Keratinocyte (primary cell): ENCODE results near the gene ACBD4.

Experiments
- EZH2 ChIP-seq: IDR thresholded peaks from one replicate; pipeline ENCODE4 v1.6.1; 2012; ENCODE audit warnings: inconsistent platforms, mild to moderate bottlenecking, low read length, moderate library complexity
- TF ChIP-seq, protein P1 (sequence below), 3 experiments: IDR thresholded peaks in 1 of 3; conservative IDR thresholded peaks in 1 of 3; optimal IDR thresholded peaks in 1 of 3; 2 replicates in 2 of 3; 3 replicates in 1 of 3; pipeline versions ENCODE3 to v1.5.1; 2011; ENCODE audit warnings: low read length in 3 of 3, mild to moderate bottlenecking in 3 of 3, moderate library complexity in 2 of 3, control low read depth in 1 of 3, inconsistent platforms in 1 of 3; ENCODE audit not compliant: insufficient read depth in 2 of 3; ENCODE audit errors: extremely low read depth in 1 of 3

DNA sequence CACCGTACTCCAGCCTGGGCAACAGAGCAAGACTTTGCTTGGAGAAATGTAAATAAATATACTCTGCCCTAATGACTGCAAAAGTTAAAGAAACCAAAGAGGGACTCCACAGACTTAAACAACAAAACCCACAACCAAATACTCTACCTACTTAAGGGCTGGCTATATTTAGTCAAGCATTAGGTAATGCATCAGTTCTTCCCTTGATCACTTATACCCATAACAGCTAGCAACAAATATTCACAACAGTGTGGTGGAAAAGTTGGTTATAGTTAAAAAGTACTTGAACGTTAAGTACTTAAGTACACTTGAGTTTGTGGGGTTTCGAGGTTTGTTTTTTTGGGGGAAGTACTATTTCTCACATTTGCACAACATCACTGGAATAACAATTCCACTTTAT is 20.8 kb downstream of the ACBD4 start:
- TF ChIP-seq, protein P1, sequence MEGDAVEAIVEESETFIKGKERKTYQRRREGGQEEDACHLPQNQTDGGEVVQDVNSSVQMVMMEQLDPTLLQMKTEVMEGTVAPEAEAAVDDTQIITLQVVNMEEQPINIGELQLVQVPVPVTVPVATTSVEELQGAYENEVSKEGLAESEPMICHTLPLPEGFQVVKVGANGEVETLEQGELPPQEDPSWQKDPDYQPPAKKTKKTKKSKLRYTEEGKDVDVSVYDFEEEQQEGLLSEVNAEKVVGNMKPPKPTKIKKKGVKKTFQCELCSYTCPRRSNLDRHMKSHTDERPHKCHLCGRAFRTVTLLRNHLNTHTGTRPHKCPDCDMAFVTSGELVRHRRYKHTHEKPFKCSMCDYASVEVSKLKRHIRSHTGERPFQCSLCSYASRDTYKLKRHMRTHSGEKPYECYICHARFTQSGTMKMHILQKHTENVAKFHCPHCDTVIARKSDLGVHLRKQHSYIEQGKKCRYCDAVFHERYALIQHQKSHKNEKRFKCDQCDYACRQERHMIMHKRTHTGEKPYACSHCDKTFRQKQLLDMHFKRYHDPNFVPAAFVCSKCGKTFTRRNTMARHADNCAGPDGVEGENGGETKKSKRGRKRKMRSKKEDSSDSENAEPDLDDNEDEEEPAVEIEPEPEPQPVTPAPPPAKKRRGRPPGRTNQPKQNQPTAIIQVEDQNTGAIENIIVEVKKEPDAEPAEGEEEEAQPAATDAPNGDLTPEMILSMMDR (optimal IDR thresholded peaks at IDR 0.05 in 1 of 3, IDR thresholded peaks at IDR 0.05 in 1 of 3, conservative IDR thresholded peaks at IDR 0.05 in 1 of 3; ENCODE audit: extremely low read depth in 1 of 3, insufficient read depth in 2 of 3, low read length in 3 of 3): no peak
- TF ChIP-seq EZH2: no peak
